Breast epithelium (tissue), 3 donors: ENCODE data around the gene CLIP2.

Experiments
- POLR2A ChIP-seq: fragments of 450-650 bp; IDR thresholded peaks from one replicate; pipeline ENCODE4 v1.6.1; 2016; ENCODE audit warnings: antibody characterized with exemption, mild to moderate bottlenecking, moderate library complexity
- POLR2AphosphoS5 ChIP-seq, 3 donors: sonication (generic); formaldehyde crosslinking; IDR thresholded peaks; one replicate each; pipeline ENCODE4 v1.6.1; 2017; ENCODE audit warnings: antibody characterized with exemption in 3 of 3
- TF ChIP-seq, protein P1 (sequence below), 3 donors: fragments of 450-650 bp; IDR thresholded peaks; one replicate each; pipeline ENCODE4 v1.5.1; 2016 to 2017; ENCODE audit warnings: antibody characterized with exemption in 3 of 3, mild to moderate bottlenecking in 3 of 3, moderate library complexity in 3 of 3

GRCh38 chr7:74344786-74345185, 55.6 kb downstream of the CLIP2 start:
- TF ChIP-seq, protein P1, sequence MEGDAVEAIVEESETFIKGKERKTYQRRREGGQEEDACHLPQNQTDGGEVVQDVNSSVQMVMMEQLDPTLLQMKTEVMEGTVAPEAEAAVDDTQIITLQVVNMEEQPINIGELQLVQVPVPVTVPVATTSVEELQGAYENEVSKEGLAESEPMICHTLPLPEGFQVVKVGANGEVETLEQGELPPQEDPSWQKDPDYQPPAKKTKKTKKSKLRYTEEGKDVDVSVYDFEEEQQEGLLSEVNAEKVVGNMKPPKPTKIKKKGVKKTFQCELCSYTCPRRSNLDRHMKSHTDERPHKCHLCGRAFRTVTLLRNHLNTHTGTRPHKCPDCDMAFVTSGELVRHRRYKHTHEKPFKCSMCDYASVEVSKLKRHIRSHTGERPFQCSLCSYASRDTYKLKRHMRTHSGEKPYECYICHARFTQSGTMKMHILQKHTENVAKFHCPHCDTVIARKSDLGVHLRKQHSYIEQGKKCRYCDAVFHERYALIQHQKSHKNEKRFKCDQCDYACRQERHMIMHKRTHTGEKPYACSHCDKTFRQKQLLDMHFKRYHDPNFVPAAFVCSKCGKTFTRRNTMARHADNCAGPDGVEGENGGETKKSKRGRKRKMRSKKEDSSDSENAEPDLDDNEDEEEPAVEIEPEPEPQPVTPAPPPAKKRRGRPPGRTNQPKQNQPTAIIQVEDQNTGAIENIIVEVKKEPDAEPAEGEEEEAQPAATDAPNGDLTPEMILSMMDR (IDR thresholded peaks at IDR 0.05), result no peak
- TF ChIP-seq POLR2A, result no peak
- no peak for TF ChIP-seq POLR2AphosphoS5 (IDR thresholded peaks at IDR 0.05)
